ENCODE measurements around the gene AUTS2.

AUTS2 gene

DNA sequence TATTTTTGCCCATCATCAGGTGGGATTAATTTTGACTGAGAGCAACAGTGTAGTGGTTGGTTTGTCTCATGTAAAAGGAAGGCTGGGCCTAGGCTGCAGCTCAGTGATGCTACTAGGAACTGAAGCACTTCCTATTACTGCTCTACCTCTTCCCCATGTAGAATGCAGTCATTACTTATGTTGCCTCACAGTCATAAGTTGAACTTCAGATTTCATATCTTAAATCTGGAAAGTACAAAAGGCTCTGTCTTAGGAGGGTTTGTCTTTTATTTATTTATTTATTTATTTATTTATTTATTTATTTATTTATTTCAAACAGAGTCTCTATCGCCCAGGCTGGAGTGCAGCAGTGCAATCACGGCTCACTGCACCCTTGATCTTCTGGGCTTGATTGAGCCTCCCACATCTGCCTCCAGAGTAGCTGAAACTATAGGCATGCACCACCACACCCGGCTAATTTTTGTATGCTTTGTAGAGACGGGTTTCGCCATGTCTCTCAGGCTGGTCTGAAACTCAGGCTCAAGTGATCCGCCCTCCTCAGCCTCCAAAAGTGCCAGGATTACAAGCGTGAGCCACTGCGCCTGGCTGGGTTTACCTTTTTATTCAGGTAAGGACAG lies 812.0 kb downstream of the AUTS2 start:
- DNase-seq: no peak

DNA sequence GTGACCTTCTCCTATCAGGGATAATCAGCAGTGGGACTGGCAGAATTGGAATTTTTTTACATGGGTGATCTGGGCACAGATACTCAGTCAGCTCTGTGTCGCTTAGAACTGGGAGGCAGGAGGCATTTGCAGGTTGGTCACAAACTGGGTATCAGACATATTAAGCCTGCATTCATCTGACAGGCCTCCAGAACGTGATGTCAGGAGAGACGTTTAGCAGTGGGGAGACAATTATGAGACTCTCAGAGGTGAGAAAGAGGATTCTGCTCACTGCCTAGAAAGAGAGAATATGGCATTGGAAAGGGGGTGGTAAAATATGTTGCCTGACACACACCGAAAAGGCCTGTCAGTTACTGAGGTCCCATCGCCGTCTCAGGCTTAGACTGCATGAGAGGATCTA lies 816.1 kb downstream of the AUTS2 start:
- no peak for DNase-seq

DNA sequence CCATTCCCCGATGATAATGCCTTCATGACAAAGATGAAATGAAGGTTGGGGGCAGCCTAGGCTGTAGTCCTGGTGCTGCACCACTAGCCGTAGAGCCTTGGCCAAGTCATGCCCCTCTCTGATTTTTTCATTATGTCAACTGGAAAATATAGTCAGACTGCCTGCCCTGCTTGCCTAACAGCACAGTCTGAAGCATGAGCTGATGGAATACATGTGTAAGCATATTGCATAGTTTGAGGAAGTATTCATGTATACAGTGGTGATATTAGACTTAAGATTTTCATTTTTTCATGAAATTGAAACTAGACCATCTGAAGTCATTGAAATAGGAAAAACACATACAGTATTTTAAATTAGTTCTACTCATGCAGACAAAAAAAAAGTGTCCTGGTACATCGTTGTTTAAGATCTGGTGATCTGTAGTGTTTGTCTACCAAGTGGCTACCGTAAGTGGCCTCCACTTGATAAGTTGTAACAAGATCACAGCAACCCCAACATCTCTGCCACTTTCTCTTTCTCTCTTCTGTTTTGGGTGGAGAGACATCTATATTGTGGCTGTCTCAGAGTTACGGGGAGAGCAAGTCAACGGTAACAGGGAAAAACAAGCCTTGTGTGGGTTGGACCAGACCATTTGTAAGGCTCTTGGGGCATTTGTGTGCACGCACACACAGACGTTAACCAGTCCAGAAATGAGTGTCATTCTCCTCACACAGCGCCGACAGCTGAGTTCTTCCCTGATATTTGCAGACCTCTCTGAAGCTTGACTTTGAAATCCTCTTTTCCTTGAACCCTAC lies 817.1 kb downstream of the AUTS2 start:
- DNase-seq: no peak

DNA sequence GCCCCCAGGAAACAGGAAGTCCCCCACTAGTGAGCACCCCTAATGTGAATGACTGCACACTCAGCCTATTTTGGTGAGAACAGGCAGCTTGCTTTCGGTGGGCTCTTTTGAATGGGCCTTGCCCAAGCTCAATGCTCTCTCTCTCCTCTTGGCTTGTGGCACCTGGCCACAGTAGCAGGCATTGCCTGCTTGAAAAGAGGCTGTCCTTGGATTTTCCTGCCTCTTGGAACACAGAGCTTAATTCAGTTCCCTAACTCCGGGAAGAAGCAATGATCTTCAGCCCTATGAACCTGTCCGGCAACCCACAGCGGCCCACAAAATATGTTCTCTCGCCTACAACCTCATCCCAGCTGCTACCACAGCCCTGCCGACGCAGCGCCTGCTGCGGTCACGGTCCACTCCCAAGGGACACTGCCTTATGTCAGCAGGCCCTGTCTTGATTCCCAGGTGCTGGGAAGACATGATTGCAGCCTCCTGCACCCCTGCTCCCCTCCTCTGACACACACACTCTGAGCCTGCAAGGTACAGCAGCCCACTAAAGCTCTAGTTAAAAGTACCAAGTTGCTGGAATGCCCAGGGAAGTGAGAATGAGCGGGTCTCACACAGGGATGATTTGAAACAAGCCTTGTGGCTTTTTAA lies 818.2 kb downstream of the AUTS2 start:
- DNase-seq: no peak

DNA sequence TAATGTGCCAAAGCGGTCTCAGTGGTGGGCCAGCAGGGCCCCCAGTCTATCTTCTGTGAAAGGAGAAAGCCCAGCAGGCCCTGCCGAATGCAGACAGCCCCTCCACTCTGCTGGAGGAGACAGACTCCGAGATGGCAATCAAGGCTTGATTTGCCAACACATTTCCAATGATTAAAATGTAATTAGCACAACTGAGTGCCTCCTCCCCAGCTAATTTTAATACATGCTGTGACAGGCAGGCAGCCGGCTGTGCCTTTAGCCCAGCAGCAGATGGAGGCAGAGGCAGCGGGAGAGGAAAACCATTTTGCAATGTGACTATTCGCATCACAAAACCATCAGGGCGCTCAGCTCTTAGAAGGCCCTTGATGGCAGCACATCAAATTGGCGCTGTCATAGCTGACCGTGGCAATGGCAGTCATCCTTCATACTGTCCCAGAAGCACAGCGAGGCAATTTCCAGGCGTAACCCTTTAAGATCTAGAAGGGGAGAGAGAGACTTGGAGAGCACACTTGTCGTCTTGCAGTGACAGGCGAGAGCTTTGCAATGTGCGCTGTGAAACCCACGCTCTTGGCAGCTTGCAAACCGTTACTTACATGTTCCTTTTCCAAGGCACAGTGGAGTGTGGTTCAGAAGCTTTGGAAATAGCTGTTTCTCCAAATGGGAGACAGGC lies 818.8 kb downstream of the AUTS2 start:
- DNase-seq: no peak

DNA sequence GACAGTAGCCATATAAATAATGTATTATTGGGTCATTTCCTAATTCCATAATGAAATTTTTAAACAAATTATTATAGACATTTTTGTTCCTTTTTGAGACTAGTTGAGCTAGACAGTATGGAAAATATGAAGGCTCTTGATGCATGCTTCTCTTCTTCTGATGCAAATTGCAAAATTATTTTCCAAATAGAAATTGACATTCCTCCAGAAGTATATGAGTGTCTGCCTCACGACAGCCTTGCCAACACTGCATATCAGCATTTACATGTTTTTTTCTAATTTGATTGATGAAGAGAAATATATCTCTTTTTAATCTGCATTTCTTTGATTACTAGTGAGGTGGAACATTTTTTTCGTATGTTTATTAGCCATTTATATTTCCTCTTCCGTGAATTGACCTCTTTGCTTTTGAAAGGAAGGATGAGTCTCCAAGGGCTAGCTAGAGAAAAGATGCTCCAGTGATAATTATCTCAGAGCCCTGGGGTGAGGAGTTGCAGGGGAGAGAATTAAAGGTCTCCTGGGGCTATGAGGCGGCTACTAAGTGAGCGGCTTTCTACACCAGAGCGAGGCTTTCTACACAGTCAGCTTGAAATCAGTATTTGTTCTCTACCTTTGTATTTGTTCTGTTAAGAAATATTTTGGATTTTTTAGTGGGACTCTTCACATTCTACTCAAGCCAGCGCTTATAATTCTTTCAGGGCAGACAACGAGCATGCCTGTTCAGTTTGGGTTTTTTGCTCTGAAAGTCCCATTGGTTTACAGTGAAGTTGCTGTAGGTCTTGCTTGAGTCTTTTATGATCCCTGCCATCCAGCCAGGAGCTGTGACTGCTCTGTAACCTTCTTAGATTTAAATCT lies 821.5 kb downstream of the AUTS2 start:
- no peak for DNase-seq

DNA sequence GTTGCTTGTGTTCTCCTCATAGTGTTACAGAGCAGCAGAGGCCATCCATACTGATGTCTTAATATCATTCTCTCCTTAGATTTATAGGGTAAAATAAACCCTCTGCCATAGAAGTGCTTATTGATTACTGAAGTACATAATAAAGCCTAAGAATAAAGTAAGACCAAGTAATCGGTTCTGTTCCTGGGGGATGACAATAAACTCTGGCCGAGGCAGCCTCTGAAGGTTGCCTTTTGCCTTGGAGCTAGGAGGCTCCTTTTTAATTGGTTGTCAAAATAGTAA lies 822.0 kb downstream of the AUTS2 start:
- no peak for DNase-seq

DNA sequence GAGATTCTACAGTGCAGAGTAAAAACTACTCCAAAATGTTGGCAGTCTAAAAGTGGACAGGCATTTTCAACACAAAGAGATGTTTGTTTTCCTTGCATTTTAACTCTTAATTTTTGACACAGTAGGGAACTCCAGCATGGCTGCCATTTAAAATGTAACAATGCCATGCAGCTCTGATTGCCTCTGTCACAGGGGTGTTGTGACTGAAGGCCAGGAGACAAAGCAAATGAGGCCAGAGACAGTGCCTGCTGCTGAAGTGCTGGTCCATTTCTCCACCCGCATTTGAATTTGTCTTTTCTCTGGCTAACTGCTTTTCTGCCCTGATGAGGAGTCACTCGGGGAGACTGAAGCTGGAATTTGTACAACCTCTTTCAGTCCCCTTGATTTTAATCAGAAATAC lies 823.0 kb downstream of the AUTS2 start:
- DNase-seq: no peak

DNA sequence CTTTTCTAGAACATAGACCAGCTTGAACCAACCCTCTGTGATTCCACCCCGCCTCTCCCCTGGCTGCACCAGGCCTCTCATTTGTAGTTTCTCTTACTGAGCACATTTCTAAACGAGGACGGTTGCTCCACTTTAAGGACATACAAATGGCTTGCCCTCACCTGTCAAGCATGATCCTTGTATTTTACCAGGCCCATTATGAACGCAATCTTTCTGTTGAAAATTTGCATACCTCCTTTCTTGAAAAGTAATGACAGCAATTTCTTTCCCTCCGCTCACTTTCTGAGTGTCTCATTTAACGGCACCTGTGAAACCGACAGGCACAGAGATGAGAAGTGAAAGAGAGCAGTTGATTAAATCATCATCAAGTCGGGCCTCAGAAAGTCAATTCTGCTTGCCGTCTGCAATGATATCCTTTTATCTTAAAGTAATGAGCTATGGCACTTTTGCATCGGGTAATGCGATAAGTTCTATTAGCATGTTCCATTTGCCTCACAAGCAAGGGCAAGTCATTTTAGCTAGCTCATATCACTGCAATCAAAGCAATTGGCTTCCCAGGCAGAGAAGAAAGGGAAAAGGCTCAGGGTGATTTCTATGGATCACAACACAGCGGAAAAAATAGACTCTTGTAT lies 828.1 kb downstream of the AUTS2 start:
- DNase-seq: no peak

DNA sequence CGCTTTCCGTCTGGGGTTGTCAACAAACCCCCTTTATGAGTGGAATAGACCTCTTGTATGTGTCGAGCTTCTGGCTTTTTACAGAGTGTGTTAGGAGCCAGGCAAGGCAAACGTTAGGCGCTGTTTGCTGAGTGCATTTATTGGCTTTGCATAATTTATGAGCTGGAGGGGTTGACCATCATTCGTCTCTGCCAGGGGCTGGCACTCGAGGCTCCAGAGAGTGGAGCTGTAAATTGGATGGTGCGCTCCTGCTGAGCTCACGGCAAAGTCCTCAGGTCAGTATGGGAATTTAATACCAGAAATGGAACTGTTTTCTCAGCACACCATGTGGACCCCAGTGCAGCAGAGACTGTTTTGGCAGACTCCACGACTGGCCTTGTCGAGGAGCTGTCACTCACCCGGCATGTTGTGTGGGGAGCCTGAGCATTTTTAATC lies 834.3 kb downstream of the AUTS2 start:
- no peak for DNase-seq

DNA sequence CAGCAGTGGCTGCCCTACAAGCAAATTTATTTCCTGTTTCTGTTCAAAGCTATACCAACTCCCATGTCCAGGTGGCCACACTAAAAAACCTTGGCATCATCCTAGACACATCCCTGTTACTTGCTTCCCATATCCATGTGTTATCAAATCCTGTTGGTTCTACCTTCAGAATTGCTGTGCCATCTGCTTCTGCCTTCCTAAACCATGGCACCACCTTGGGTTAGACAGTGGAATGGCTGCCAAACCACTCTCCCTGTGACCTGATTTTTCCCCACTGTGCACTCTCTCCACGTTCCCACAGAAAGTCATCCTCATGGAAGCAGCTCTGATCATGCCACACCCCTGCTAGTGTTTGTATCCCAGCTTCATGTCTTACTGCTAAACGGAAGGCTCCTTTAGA lies 836.1 kb downstream of the AUTS2 start:
- no peak for DNase-seq

DNA sequence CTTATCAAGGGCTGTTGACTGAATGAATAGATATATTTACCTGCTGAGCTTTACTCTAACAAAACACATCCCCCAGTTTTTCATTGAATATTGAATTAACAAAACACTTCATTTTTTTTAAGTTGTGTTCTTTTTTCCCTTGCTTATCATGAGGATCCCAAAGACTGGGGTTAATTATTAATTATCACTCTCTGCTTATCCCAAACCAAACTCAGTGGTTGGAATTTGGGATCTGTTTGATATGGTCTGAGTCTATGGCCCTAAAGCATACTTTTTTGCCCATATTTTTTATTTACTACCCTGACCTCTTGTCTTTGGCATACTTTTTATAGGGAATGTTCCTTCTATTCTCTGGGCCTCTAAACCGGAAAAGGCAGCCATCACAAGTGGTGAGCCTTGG lies 836.5 kb downstream of the AUTS2 start:
- no peak for DNase-seq

DNA sequence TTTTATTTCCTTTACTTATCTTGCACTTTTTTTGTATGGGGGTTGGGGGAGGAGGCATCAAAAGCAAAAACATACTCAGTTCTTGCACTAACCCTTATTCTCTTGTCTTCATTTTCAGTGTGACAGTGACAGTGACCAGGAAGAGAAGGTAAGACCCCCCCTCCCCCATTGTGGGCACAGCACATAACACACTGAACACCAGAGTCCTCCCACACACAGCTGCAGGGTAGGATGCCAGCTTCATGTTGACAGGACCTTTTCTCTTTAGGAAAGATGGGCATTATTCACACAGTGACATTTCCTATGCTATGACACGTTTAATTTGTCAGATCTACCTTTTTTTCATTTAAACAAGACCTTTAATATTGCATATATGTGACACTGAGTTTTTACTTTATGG lies 837.4 kb downstream of the AUTS2 start:
- no peak for DNase-seq

DNA sequence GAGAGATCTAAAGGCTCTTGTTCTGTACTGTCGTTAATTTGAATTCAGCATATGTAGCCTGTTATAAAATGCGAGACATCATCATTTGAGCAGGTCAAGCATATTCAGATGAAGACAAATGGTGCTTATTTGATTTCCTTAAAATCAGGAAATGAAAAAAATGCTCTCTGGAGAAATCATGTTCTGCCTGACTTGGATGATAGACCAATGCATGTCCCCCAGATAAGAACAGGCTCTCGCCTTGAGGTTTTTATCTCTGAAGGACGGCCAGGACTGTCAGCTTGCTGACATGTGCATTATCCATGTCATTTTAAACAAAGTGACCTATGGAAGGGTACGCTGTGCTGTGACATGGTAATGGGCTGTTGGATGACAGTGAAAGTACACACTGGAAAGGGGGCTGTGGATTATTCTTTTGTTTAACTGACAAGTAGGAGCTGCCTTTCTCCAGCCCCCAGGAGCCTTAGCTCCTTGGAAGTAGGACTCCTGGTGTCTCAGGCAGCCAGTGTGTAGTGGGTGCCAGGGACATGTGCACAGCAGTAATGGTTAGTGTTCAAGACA lies 838.6 kb downstream of the AUTS2 start:
- DNase-seq: no peak

DNA sequence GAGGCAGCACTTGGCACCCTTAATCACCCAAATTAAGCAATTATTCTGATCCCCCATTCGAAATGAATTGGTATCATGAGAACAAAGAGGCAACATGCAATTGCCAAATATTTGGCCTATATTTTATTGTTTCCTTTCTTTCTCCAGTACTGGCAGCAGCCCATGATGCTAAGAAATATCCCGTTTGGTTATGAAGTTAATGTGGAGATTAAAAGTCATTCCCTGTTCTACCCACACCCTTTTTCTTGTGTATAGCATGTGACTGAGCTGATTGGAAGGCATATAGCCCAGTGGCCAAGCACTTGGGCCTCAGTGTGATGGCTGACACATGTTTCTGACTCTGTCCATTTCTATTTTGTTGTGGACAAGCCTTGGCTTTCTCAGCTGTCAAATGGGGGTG lies 841.4 kb downstream of the AUTS2 start:
- DNase-seq: no peak

DNA sequence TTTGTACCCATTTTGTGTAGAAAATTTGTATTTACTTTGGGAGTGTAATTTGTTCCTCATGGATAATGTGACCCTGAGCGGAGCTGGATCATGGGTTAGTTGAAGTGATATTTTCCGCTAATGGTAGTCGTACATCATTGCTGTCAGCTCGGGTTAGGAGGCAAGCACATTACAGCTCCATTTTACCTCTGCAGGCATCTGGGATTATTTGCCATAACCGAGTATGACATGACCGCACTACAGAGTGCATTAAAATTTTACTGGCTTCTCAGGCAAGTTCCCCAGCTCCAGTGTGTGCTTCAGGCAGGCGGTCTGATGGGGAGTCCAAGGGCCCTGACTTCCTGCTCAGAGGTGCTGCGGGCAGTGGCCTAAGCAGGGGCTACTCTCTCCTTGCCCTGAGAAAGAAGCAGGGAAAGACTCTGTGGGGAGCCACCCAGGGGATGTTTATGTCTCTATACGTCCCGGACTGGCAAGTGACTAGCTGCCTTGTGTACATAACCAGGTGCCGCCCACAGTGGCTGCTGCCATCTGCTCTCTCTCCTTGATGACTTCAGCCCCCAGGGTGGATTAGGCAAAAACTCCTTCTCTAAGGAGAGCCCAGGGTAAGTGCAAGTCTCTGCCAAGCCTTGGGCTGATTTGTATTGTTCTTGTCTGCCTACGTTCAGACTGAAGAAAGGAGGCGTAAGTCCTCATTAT lies 848.3 kb downstream of the AUTS2 start:
- no peak for DNase-seq

DNA sequence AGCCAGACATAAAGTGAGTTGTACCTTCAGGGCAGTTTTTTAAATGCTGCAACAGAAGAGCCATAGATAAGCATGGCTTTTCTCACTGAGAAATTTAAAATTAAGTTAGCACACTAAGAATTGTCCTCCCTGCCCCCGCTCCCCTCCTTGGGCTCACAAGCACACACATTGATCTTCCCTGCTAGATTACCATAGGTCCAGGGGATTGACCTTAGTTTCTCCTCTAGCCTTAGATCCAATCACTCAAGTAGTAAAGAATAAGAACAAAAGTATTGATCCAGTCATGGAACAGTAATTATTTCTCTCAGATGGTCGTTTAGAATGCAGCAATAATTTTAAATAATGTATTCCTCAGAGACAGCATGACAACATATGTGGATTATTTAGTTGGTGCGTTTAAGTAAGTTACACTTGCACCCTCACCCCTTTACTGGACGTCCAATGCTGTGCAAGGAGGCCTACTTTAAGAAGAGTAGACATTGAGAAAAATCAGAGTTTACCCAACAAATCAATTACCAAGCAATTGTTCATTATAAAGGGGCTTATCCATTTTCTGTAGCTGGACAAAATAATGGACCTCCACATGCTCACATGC lies 850.1 kb downstream of the AUTS2 start:
- DNase-seq: no peak

DNA sequence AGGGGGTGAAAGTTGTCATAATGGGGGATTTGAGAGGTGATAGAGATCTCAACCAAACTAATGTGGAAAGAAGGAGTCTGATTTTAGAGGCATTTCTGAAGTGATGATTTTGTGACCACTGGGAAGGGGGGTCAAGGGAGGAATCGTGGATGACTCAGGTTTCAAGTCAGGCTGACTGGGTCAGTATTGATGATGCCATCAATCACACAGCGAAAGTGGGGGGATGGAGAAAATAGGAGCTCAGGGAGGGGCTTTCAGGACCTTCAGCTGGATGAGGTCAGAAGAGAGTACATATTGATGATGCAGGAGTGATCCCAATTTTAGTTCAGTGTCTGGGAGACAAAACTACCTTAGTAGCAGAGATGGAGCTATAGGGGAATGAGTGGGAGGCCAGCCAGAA lies 852.5 kb downstream of the AUTS2 start:
- peak; percentile 8 for DNase-seq

DNA sequence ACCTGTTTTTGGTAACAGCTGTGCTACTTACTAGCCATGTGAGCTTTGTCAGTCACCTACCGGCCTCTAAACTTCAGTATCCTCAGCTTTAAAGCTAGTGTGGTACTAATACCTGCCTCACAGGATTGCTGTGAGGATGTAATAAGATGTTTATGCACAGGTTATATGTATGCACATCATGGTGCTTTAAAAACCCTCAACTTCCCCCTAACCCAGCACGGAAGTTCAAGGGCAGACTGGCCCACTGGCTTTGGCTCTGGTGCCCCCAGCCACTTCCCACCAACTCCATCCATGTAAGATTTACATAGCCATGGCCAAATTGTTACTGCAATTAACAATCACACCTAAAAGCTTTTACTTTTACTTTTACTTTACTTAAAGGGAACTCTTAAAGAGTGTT lies 857.6 kb downstream of the AUTS2 start:
- DNase-seq: no peak

DNA sequence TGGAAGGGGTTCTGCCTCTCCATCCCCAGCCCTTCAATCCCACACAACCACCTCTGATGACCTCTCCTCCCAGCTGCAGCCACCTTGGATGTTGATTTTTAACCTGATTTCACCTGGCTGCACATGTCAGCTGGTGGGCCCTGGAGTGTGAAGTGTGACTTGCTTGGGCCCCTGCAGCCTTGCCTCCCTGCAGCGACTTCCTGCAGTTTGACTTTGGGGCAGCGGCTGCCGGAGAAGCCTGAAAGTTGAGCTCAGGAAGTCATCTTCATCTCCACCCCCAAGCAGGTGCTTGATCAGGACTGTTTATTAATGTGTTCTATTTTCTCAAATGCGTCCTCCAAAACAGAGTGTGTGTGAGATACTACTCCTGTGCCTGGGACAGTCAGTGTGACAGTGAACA lies 858.4 kb downstream of the AUTS2 start:
- no peak for DNase-seq

DNA sequence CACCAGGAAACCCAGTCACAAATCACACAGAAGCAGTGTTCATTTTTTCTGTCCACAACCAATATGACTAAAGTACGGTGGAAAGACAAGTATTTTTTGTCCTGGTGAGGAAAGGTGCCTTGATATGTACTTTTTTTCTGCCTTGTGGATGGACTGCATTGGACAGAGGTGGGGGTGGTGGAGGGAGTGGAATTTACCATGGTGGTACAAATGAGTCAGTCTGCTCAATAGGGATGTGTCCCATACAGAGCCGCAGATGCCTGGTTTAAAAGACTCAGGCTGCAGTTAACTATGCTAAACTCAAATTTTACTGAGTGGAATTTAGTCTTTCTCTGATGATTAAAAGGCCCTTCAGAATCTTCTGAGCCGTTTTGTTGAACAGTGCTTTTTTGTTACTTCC lies 859.2 kb downstream of the AUTS2 start:
- no peak for DNase-seq

Measured in fibroblast of skin of right biceps (primary cell).